NK-92 (cell line): ENCODE measurements around the gene FHL2.

ENCODE experiments used
- DNase-seq: peaks from one replicate; lab custom pipeline; 2025; ENCODE audit not compliant: unreplicated experiment; lab: John Stamatoyannopoulos, UW

FHL2 gene, protein sequence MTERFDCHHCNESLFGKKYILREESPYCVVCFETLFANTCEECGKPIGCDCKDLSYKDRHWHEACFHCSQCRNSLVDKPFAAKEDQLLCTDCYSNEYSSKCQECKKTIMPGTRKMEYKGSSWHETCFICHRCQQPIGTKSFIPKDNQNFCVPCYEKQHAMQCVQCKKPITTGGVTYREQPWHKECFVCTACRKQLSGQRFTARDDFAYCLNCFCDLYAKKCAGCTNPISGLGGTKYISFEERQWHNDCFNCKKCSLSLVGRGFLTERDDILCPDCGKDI

DNA sequence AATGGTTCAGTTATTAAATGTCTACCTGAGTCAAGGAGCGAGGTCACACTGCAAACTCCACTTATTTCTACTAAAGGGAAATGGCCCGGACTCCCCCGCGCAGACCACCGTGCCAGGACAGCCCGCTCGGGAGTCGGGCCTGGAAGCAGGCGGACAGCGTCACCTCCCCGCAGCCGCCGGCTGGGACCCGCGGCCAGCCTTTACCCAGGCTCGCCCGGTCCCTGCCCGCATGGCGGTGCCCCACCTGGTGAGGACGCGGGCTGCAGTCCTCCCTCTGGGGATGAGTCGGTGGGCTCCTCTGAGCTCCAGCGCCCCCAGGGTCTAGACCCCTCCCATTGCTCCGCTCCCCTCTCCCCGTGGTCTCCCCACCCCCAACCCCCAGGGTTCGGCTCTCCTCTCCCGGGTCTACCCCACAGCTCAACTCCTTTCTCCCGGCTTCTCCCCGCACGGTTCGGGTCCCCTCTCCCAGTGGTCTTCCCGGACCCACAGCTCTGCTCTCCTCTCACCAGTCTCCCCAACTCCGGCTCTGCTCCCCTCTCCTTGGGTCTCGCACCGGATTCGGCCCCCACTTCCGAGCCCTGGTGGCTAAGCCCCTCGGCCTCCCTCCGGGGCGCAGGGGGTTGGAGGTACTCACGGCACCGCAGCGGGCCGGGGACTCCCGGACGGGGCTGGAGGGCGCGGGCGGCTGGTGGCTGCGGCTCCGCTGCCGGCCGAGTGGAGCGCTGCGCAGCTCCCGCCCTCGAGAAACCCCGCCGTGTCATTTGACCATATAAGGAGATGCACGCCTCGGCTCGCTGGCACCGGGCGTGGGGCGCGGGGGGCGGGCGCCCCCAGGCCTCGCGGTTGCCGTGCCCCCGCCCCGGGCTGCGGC, at the start of gene FHL2:
Gene FHL2 (minus strand): TSS at position 716 of the 871 bp plus-strand sequence. CDS start 12,535 bp downstream, outside the sequence.
- DNase-seq = no peak

DNA sequence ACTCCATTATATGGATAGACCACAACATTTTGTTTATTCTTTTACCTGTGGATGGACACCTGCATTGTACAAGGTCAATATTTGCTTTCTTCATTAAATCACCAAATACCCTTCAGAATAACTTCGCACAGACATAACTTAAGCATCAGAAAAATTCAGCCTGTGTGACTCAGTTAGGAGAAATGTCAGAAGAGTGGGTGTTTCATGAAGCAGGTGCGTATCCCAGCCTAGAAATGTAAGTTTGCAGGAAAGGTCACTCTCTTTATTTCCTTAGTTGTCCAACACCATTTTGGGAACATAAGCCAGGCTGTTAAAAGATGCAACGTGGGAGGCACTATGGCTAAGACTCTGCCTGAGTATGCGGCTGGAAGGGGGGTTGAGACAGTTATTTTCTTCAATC, 48.6 kb upstream of the FHL2 start:
- DNase-seq = no peak

DNA sequence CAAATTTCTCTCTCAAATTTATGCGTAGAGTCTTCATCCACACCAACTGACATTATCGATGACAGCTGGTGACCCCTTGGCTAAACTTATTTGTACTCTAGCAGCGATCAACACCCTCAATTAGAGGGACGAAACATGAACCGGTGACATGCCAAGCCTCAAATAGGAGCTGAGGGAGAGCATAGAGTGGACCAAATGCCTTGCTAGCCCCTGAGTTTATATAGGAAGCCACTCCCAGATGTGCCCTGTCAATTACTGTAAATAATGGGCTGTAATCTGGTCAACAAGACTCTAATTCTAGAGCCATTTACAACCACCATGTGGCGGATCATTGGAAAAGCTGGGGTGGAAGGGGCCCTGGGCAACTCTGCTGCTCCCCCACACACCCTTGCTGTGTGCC, 47.6 kb upstream of the FHL2 start:
- no peak for DNase-seq

DNA sequence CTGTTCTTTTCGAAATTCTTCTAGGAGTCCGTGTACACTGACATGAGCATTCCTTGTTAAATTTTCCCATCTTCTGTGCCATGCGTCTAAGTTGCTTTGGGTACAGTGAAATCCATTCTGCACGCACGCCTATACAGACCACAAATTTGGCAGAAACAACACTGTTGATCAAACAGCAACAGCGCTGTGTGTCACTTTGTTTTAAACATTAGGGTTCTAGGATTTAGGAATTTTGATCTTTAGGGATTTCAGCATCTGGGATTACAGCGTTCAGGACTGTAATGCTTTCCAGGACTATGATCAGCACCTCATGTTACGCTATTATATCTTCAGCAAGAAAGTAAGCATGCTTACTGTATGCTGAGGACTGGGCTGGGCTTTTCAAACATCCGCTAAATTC, 47.1 kb upstream of the FHL2 start:
- DNase-seq = no peak

DNA sequence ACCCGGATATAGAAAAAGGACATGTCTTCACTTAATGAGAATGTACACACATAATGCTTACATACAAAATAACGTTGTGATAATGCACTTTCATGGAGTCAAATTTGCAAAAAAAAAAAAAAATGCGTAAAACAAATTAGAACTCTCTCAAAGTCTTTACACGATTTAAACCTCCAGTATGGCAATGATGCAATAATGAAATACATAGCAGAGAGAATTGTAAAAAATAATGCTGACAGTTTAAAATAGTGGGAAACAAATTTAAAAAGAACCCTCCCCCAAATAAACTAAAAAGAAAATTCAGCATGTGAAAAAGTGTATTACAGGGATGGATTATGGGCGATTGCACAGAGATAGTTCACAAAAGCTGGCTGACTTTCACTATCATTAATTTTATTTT, 46.6 kb upstream of the FHL2 start:
- DNase-seq = no peak

GRCh38 chr2:105443617-105444598, 45.1 kb upstream of the FHL2 start:
- no peak for DNase-seq

GRCh38 chr2:105442721-105443120, 43.9 kb upstream of the FHL2 start:
- no peak for DNase-seq

GRCh38 chr2:105442056-105442455, 43.2 kb upstream of the FHL2 start:
- no peak for DNase-seq

DNA sequence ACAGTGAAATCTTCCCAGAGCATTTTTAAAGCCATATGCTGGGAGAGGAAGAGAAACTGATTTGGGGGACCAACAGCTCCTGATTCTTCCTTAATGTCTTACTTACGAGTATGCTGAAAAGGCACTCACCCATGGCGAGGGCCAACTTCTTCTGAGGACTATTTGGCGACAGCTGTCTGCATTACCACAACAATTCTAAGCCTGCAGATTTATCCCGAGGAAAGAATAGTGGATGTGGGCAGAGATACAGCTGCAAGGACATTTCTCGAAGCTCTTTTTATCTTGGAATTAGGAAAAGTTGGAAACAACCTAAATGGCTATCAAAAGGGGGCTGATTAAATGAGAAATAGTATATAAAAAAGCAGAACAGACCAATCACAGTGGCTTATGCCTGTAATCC, 40.3 kb upstream of the FHL2 start:
- no peak for DNase-seq

DNA sequence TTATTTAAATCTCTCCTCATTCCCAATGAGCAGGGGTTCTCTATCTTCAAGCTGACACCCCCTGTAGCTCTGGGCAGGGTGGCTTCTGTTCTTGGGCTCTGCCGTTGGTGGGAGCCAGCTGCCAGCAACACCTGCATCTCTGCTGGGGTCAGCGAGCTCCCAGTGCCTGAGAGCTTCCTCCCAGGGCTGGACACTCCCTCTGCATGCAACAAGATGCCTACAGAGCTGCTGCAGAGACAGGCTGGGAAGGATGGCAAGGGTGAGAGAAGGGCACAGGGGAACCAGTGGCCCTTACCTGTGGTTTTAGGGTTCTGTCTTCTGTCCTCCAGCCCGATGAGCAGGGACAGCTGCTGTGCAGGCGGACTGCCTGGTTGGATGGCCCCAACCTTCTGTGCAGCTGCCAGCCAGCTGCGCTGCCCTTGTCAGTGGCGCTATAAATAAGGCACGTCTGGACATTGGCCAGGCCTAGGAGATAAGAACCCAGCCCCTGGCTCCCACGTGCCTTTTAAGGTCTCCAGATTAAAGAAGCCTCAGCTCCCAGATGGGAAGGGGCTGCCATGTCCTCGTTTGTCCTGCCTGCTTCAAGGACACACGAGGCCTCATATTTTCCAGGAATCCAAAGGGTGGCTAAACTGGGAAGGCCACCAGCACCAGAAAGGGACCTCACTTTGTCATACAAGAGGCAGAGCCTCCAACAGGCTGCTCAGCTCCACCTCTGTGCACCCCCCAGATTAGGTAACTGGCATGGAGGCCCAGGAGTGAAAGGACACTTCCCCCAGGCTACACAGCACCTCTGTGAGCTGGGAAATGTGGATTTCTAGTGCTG, 39.5 kb upstream of the FHL2 start:
- no peak for DNase-seq

DNA sequence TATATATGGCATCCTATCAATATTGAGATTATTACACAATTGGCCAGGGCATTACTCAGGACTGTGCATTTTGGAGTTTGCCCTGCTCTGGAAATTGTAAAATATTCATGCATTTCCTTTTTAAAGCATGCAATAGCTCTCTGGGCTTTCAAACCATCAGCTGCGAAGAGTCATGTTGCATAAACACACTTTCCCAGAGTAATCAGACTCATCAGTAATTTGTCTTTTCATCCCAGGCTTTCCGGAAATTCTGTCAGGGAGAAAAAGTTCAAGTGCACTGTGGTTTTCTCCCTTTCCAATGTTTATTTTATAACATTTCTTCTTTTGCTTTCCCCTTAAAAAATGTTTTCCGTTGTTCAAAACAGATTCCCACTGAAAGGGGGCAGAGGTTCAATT, 38.9 kb upstream of the FHL2 start:
- DNase-seq = no peak

GRCh38 chr2:105432749-105433148, 33.9 kb upstream of the FHL2 start:
- no peak for DNase-seq

DNA sequence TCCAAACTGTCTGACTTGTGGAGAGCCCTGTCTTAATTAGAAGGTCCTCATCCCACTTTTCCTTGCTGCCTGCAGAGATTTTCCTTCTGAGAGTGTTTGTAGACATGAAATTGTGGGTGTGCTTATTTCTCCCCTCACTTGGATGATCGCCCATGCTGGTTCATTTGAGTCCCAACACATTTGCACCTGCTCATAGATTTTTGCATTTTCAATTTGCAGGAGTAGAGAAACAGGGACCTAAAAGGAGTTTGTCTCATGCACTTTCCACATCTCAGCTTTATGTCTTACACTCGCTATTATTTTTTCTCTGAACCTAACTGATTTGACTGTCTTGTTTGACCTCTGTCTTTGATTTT, 33.2 kb upstream of the FHL2 start:
- DNase-seq = no peak

GRCh38 chr2:105431367-105432043, 32.7 kb upstream of the FHL2 start:
- DNase-seq = no peak

DNA sequence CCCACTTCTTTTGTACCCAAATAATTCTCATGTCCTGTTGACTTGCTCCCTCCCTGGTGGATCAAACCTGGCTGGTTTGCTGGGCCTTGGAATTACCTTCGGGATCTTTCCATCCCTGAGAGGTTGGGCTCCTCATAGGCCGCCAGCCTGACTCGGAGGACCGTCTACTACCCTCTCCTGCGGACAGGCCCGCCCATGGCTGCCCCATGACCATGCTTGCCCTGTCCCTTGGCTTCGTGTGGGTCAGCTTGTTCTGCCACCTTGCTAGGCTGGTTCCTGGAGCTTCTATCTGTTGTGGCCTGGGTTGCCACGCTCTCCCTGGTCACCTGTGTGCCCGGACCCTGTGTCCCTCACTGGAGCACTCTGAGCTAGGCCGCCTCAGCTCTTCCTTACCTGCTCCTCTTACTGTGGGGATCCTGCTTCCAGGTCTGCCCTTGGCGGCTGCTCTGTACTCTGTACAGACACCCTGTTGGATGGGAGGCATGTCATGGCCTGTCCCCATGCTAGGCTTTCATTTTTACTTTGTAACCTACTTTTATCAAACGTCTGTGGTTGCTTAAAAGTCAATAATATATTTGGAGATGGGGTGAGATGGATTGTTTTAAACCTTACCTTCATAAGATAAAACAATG, 29.7 kb upstream of the FHL2 start:
- DNase-seq = no peak

DNA sequence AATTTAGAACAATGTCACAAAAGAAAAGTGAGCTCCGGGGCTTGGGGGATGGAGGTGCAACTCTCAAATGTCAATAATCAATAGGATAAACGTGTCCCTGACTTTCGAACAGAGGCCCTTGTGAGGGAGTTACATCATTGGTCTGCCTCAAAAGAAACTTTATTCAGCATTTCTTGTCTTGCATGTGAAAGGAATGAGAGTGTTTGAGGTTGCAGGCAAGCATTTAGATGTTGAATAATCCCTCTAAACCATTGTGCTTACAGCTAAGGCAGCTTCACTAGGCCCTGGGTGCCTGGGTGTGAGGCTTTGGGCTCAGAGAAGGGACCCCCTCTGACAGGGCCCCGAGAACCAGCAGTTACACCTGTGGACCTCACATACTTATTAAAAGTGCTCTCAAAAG, 28.6 kb upstream of the FHL2 start:
- no peak for DNase-seq

- DNase-seq = no peak
Observed at GRCh38 chr2:105426626-105427292, 27.9 kb upstream of the FHL2 start.

- no peak for DNase-seq
Observed at GRCh38 chr2:105425936-105426625, 27.2 kb upstream of the FHL2 start.
